GM13976 (cell line): ENCODE data around the gene SRRM3.

Experiments used
- DNase-seq: peaks from one replicate; pipeline ENCODE4 v3.0.0; 2012; ENCODE audit warnings: low spot score
- in situ Hi-C: fragments of 300-500 bp; cut with MboI; formaldehyde crosslinking; loops from one replicate; pipeline ENCODE4 v1.12.0; 2022; ENCODE audit warnings: low sequenced_read_pairs, mixed read lengths, inconsistent platforms; ENCODE audit not compliant: unreplicated experiment
- TF ChIP-seq, protein P1 (sequence below): IDR thresholded peaks from 2 replicates; pipeline ENCODE4 v1.5.1; 2012; ENCODE audit warnings: borderline replicate concordance, mild to moderate bottlenecking; ENCODE audit not compliant: insufficient read depth; ENCODE audit errors: extremely low read depth, missing control alignments, control extremely low read depth

SRRM3 gene

DNA sequence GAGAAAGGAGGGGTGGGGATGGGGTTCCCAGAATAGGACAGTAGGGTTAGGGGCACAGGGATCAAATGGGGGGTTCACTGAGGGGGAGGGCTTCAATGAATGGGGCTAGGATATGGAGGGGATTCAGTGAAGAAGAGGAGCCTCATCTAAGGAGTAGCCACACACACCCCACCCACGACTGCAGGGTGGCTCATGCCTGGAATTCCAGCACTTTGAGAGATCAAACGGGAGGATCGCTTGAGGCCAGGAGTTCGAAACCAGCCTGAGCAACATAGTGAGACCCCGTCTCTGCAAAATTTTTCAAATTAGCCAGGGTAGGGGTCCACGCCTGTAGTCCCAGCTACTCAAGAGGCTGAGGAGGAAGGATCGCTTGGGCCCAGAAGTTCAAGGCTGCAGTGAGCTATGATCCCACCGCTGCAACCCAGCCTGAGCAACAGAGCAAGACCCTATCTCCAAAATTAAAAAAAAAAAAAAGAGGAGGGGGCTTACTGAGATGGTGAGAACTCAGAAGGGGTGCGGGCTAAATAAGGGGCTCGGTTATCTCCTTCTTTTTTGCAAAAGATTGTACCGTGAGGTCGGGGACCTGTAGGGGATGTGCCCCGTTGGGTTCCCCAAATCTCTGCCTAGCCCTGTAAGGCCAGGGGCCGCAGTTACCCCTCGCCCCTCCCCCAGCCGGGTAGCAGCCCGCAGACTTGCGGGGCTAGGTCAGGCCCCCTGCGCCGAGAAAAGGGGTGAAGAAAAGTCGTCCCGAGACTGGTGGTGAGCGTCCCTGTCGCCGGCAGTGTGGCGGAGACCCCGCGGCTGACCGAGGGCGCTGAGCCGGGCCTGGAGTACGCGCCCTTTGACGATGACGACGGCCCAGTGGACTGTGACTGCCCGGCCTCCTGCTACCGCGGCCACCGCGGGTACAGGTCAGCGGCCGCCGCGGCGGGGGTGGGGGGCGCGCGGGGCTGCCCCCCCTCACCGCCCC is 57.7 kb downstream of the SRRM3 start:
- DNase-seq = no peak
- TF ChIP-seq, protein P1, sequence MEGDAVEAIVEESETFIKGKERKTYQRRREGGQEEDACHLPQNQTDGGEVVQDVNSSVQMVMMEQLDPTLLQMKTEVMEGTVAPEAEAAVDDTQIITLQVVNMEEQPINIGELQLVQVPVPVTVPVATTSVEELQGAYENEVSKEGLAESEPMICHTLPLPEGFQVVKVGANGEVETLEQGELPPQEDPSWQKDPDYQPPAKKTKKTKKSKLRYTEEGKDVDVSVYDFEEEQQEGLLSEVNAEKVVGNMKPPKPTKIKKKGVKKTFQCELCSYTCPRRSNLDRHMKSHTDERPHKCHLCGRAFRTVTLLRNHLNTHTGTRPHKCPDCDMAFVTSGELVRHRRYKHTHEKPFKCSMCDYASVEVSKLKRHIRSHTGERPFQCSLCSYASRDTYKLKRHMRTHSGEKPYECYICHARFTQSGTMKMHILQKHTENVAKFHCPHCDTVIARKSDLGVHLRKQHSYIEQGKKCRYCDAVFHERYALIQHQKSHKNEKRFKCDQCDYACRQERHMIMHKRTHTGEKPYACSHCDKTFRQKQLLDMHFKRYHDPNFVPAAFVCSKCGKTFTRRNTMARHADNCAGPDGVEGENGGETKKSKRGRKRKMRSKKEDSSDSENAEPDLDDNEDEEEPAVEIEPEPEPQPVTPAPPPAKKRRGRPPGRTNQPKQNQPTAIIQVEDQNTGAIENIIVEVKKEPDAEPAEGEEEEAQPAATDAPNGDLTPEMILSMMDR = no peak
- in situ Hi-C loops = no loop called here

DNA sequence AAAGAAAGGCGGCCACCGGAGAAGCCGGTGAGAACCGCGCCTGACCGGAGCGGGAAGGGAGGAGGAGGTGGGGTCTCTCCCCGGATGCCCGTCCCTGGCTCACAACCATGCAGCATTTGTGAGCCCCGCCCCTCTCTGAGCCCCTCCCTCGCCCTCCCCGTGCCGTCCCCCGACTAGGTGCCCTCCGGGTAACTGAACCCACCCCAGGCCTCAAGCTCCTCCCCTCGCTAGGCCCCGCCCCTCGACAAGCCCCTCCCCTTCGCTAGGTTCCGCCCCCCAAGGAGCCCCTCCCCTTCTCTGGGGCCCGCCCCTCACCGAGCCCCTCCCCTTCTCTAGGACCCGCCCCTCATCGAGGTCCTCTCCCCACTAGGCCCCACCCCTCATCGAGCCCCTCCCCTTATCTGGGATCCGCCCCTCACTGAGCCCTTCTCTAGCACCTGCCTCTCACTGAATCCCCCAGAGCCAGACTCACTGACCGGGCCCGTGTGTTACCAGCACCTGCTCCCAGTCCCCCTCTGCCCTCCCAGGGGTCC is 58.5 kb downstream of the SRRM3 start:
- peak; percentile 82 for DNase-seq
- in situ Hi-C loops = no loop called here
- TF ChIP-seq, protein P1 = no peak

DNA sequence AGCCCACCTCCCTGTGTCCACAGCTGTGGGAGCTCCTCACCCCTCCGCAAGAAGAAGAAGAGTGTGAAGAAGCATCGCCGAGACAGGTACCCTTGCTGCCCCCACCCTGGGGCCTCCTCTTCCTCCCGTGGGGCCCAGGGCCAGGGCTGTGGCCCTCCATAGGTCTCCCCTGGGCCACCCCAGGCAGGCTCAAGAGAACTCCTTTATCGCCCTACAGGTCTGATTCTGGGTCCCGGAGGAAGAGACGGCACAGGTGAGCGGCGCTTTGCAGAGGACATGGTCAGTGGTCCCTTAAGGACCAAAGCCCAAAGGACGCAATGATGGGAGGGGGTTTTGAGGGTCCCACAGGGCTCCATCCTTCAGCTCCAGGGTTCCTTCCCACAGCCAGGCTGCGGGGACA is 59.6 kb downstream of the SRRM3 start:
- in situ Hi-C loops = no loop called here
- TF ChIP-seq, protein P1 = no peak

DNA sequence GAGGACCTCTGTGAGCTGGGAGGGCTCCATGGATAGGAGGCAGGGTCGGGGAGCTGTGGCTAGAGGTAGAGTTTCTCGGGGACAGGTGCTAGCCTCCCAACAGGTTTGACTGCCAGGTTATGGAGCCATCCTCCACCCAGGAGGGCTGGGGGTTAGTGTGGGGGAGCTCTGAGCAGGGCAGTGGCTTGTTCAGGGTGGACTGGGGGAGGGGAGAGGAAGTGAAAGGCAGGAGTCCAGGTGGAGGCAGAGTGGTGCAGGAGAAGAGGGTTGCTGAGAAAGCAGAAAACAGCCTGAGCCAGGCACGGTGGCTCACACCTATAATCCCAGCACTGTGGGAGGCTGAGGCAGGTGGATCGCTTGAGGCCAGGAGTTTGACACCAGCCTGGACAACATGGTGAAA is 60.2 kb downstream of the SRRM3 start:
- TF ChIP-seq, protein P1 = no peak
- in situ Hi-C loops = no loop called here
- no peak for DNase-seq

More for the DNA sequence above, 59.6 kb downstream of the SRRM3 start:
- DNase-seq = no peak

DNA sequence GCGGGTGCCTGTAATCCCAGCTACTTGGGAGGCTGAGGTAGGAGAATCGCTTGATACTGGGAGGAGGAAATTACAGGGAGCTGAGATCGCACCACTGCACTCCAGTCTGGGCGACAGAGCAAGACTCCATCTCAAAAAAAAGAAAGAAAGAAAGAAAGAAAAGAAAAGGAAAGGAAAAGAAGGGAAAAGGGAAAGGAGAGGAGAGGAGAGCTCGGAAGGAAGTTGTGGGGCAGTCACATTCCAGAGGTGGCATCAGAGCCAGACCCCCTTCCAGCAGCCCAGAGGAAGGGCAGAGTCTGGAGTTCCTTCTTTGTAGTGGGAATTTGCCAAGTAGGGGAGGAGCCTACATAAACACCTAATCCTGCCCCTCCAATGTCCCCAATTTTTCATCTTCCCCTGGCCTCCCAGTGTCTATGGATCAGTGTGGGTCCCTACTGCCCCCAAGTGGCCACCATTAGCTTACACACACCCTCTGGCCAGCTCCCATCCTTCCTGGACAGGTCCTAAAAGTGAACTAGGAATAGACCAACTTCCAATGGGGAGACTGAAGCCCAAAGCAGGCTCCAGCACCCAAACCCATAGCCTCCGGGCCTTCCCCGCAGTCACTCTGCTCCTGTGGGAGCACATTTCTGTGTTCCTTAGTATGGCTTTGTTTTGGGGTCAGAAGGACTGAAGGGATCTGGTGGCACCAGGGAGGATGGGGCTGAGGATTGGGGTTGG is 61.1 kb downstream of the SRRM3 start:
- TF ChIP-seq, protein P1 = peak; percentile 75
- DNase-seq = peak; percentile 67
- in situ Hi-C loops = no loop called here

DNA sequence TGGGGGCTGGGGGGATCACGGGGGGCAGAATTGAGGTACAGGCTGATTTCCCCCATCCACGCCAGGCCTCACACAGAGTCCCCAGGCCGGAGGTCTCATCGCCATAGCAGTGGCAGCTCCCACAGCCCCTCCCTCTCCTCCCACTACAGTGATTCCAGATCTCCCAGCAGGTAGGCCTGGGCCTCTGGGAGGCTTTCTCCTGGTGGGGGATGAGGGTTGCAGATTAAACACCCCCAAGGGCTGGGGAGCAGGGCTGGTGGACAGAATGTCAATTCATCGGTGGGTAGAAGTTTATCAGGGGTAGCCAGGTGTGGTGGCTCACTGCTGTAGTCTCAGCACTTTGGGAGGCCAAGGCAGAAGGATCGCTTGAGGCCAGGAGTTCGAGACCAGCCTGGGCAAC is 63.6 kb downstream of the SRRM3 start:
- in situ Hi-C loops = no loop called here
- DNase-seq = no peak
- TF ChIP-seq, protein P1 = no peak
